K562 (cell line): ENCODE data around the gene RAB24.

ENCODE experiments used
- CREB5 ChIP-seq: fragments of 250-450 bp; sonication (Bioruptor Pico); IDR thresholded peaks from 2 replicates; pipeline ENCODE4 v1.5.0; 2020; ENCODE audit warnings: mild to moderate bottlenecking
- CTCF ChIP-seq, 3 experiments: IDR thresholded peaks in 2 of 3; conservative IDR thresholded peaks in 1 of 3; 2 replicates each; pipeline ENCODE4 v1.5.1; 2011 to 2012; ENCODE audit warnings: low read length in 3 of 3, mild to moderate bottlenecking in 3 of 3, control low read depth in 2 of 3, improper control_type of control experiment in 1 of 3, inconsistent platforms in 1 of 3, low read depth in 1 of 3, mixed read lengths in 1 of 3, moderate library complexity in 1 of 3; ENCODE audit not compliant: insufficient read depth in 2 of 3
- NR3C1 ChIP-seq: sonication (generic); formaldehyde crosslinking; IDR thresholded peaks from 2 replicates; pipeline ENCODE4 v1.8.1; 2022; ENCODE audit warnings: missing genetic modification reagents
- POLR2AphosphoS5 ChIP-seq: IDR thresholded peaks from 2 replicates; pipeline ENCODE4 v1.6.1; 2011; ENCODE audit warnings: mild to moderate bottlenecking, low read depth, low read length, moderate library complexity; ENCODE audit not compliant: control insufficient read depth, insufficient read depth
- SMAD2 ChIP-seq: fragments of 150-350 bp; IDR thresholded peaks from 2 replicates; pipeline ENCODE4 v1.6.1; 2014; ENCODE audit warnings: low read depth, mild to moderate bottlenecking, low read length
- ZBTB33 ChIP-seq: sonication (generic); formaldehyde crosslinking; IDR thresholded peaks from 2 replicates; pipeline ENCODE4 v1.8.1; 2023; ENCODE audit warnings: mild to moderate bottlenecking, missing genetic modification reagents
- TF ChIP-seq, protein P1 (sequence below): fragments of 250-450 bp; sonication (Bioruptor Pico); IDR thresholded peaks from 2 replicates; pipeline ENCODE4 v1.4.0; 2020; ENCODE audit warnings: mild to moderate bottlenecking
- TF ChIP-seq, protein P2 (sequence below): sonication (generic); formaldehyde crosslinking; IDR thresholded peaks from 2 replicates; pipeline ENCODE4 v1.8.0; 2022; ENCODE audit warnings: mild to moderate bottlenecking, low read depth, missing genetic modification reagents

DNA sequence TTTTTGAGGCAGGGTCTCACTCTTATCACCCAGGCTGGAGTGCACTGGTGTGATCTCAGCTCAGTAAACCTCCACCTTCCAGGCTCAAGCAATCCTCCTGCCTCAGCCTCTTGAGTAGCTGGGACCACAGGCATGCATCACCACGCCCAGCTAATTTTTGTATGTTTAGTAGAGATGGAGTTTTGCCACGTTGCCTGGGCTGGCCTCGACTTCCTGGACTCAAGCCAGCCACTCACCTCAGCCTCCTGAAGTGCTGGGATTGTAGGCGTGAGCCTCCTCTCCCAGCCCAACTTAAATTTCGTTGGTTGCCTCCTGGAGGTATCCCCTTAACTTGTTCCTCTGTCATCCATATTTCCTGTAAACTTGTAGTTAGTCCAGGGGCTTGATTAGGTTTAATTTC, 47.2 kb downstream of the RAB24 start:
- no peak for TF ChIP-seq CREB5 (CRISPR knock-in tag)
- TF ChIP-seq CTCF (IDR thresholded peaks at IDR 0.05 in 2 of 3, conservative IDR thresholded peaks at IDR 0.05 in 1 of 3; ENCODE audit: insufficient read depth in 2 of 3, low read depth in 1 of 3, low read length in 3 of 3) = no peak
- TF ChIP-seq, protein P1, sequence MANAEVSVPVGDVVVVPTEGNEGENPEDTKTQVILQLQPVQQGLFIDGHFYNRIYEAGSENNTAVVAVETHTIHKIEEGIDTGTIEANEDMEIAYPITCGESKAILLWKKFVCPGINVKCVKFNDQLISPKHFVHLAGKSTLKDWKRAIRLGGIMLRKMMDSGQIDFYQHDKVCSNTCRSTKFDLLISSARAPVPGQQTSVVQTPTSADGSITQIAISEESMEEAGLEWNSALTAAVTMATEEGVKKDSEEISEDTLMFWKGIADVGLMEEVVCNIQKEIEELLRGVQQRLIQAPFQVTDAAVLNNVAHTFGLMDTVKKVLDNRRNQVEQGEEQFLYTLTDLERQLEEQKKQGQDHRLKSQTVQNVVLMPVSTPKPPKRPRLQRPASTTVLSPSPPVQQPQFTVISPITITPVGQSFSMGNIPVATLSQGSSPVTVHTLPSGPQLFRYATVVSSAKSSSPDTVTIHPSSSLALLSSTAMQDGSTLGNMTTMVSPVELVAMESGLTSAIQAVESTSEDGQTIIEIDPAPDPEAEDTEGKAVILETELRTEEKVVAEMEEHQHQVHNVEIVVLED = no peak
- TF ChIP-seq SMAD2 = no peak
- no peak for TF ChIP-seq ZBTB33 (CRISPR knock-in tag)
- TF ChIP-seq NR3C1 (CRISPR knock-in tag) = no peak
- no peak for TF ChIP-seq POLR2AphosphoS5
- TF ChIP-seq, protein P2, sequence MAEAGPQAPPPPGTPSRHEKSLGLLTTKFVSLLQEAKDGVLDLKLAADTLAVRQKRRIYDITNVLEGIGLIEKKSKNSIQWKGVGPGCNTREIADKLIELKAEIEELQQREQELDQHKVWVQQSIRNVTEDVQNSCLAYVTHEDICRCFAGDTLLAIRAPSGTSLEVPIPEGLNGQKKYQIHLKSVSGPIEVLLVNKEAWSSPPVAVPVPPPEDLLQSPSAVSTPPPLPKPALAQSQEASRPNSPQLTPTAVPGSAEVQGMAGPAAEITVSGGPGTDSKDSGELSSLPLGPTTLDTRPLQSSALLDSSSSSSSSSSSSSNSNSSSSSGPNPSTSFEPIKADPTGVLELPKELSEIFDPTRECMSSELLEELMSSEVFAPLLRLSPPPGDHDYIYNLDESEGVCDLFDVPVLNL (CRISPR knock-in tag) = no peak
